IMR-90 (cell line): Measurements from ENCODE around the gene WDFY2. TPM values are rescaled to one million over a fixed set of nuclear protein-coding genes. Genes with fewer than 3 reads are reported as not detected.
"Not testable (repeated sequence)": the region's sequence is repeated elsewhere in the genome, so short reads cannot be mapped to it uniquely, and the experiment has no call there.

ENCODE experiments used
- ATAC-seq: fragments of 200-7000 bp; cut with Tn5 transposase; 2 replicates; pipeline ENCODE4 v1.9.1; 2020; ENCODE audit warnings: low read depth, mild to moderate bottlenecking, moderate library complexity
- BruUV-seq: library from RNA; stranded (reverse); fragments of 400-500 nt; replicated peaks from 2 replicates; lab custom pipeline; 2021; lab: Mats Ljungman, UMichigan
- CTCF ChIA-PET: fragments of 300-600 bp; formaldehyde crosslinking; extraction: SDS; loops from one replicate; lab custom pipeline; 2021; ENCODE audit warnings: antibody characterized with exemption; lab: Yijun Ruan, JAX
- POLR2A ChIA-PET: fragments of 300-600 bp; sonication (Branson Sonifier 250); formaldehyde crosslinking; loops from one replicate; lab custom pipeline; 2022; ENCODE audit warnings: antibody characterized with exemption; ENCODE audit not compliant: unreplicated experiment; lab: Charles Lee
- DNase-seq: peaks from one replicate; pipeline ENCODE4 v3.0.0; 2013
- H2AFZ ChIP-seq: replicated peaks from 2 replicates; pipeline ENCODE3; 2013; ENCODE audit warnings: low read length, mild to moderate bottlenecking; ENCODE audit not compliant: poor library complexity
- H2AK5ac ChIP-seq: 2 replicates; pipeline ENCODE4 v1.6.1; 2013; ENCODE audit warnings: low read depth, low read length, inconsistent platforms
- H2AK9ac ChIP-seq: replicated peaks from 2 replicates; pipeline ENCODE3; 2013; ENCODE audit warnings: mild to moderate bottlenecking, low read depth, low read length, moderate library complexity; ENCODE audit not compliant: poor library complexity
- H2BK120ac ChIP-seq: 2 replicates; pipeline ENCODE4 v1.6.1; 2013; ENCODE audit warnings: low read depth, low read length, inconsistent platforms
- H2BK15ac ChIP-seq: 3 replicates; pipeline ENCODE4 v1.6.1; 2013; ENCODE audit warnings: low read depth, low read length, inconsistent platforms
- H2BK20ac ChIP-seq: 2 replicates; pipeline ENCODE4 v1.6.1; 2013; ENCODE audit warnings: low read depth, mild to moderate bottlenecking, inconsistent platforms, low read length, moderate library complexity
- H2BK5ac ChIP-seq: 2 replicates; pipeline ENCODE4 v1.6.1; 2013; ENCODE audit warnings: mild to moderate bottlenecking, low read depth, low read length, inconsistent platforms; ENCODE audit not compliant: poor library complexity, severe bottlenecking
- H3K14ac ChIP-seq: replicated peaks from 2 replicates; pipeline ENCODE4 v1.6.1; 2013; ENCODE audit warnings: low read depth, low read length, inconsistent platforms
- H3K18ac ChIP-seq: 2 replicates; pipeline ENCODE4 v1.6.1; 2013; ENCODE audit warnings: low read depth, low read length, control low read depth
- H3K23ac ChIP-seq: 2 replicates; pipeline ENCODE4 v1.6.1; 2013; ENCODE audit warnings: low read depth, low read length, inconsistent platforms
- H3K27ac ChIP-seq: 2 replicates; pipeline ENCODE4 v1.5.1; 2013; ENCODE audit warnings: mild to moderate bottlenecking, control low read depth, low read length; ENCODE audit not compliant: insufficient read depth
- H3K27me3 ChIP-seq: 2 replicates; pipeline ENCODE4 v1.6.1; 2013; ENCODE audit warnings: low read length; ENCODE audit not compliant: control insufficient read depth, insufficient read depth
- H3K36me3 ChIP-seq: 2 replicates; pipeline ENCODE4 v1.6.1; 2013; ENCODE audit warnings: low read length, mixed read lengths; ENCODE audit not compliant: control insufficient read depth, insufficient read depth
- H3K4ac ChIP-seq: 2 replicates; pipeline ENCODE4 v1.6.1; 2013; ENCODE audit warnings: low read depth, low read length, inconsistent platforms
- H3K4me1 ChIP-seq: 2 replicates; pipeline ENCODE4 v1.6.1; 2013; ENCODE audit warnings: low read length, mixed read lengths; ENCODE audit not compliant: control insufficient read depth, insufficient read depth
- H3K4me2 ChIP-seq: 2 replicates; pipeline ENCODE4 v1.6.1; 2013; ENCODE audit warnings: low read depth, mild to moderate bottlenecking, control low read depth, low read length, moderate library complexity
- H3K4me3 ChIP-seq: 2 replicates; pipeline ENCODE4 v1.5.1; 2013; ENCODE audit warnings: low read depth, mild to moderate bottlenecking, control low read depth, low read length, moderate library complexity; ENCODE audit not compliant: insufficient read depth
- H3K56ac ChIP-seq: 2 replicates; pipeline ENCODE4 v1.6.1; 2013; ENCODE audit warnings: low read length, inconsistent platforms; ENCODE audit not compliant: insufficient read depth; ENCODE audit errors: extremely low read depth
- H3K79me1 ChIP-seq, 2 experiments: 2 replicates each; pipeline ENCODE4 v1.6.1; 2013; ENCODE audit warnings: low read length in 2 of 2, inconsistent platforms in 1 of 2, low read depth in 1 of 2
- H3K9ac ChIP-seq: 2 replicates; pipeline ENCODE4 v1.6.1; 2013; ENCODE audit warnings: low read depth, low read length, control low read depth
- H3K9me1 ChIP-seq: 2 replicates; pipeline ENCODE4 v1.6.1; 2013; ENCODE audit warnings: low read length, inconsistent platforms; ENCODE audit not compliant: insufficient read depth
- H3K9me3 ChIP-seq: 2 replicates; pipeline ENCODE4 v1.6.1; 2013; ENCODE audit warnings: low read length; ENCODE audit not compliant: control insufficient read depth, insufficient read depth
- H4K20me1 ChIP-seq: 2 replicates; pipeline ENCODE4 v1.6.1; 2013; ENCODE audit warnings: low read length, inconsistent platforms; ENCODE audit not compliant: insufficient read depth
- H4K5ac ChIP-seq: 2 replicates; pipeline ENCODE4 v1.6.1; 2013; ENCODE audit warnings: mild to moderate bottlenecking, low read depth, low read length, control low read depth
- H4K8ac ChIP-seq, 2 experiments: 2 replicates each; pipeline ENCODE4 v1.6.1; 2013; ENCODE audit warnings: low read depth in 2 of 2, low read length in 2 of 2, control low read depth in 1 of 2, inconsistent platforms in 1 of 2
- H4K91ac ChIP-seq: 2 replicates; pipeline ENCODE4 v1.6.1; 2013; ENCODE audit warnings: low read depth, low read length, inconsistent platforms; ENCODE audit not compliant: insufficient read depth
- WGBS, 2 experiments: methylation state at CpG; one replicate each; pipeline versions ENCODE4 v1.1.5 to v1.1.7; 2013; ENCODE audit warnings: missing lambda C conversion rate in 2 of 2; ENCODE audit not compliant: insufficient read length in 1 of 2; ENCODE audit errors: extremely low coverage in 2 of 2; 5-methylcytosine and 5-hydroxymethylcytosine counted together
- dilution Hi-C: fragments of 300-500 bp; cut with HindIII; formaldehyde crosslinking; loops from one replicate; pipeline ENCODE4 v1.14.3; 2018; ENCODE audit warnings: low sequenced_read_pairs; ENCODE audit not compliant: unreplicated experiment
- in situ Hi-C: fragments of 300-500 bp; cut with MboI; formaldehyde crosslinking; loops from 3 replicates; pipeline ENCODE4 v1.14.3; 2019; ENCODE audit warnings: low sequenced_read_pairs, inconsistent platforms, mixed read lengths
- intact Hi-C: fragments of 100-400 bp; cut with micrococcal nuclease; formaldehyde crosslinking; loops from 2 replicates; pipeline ENCODE4 v1.10.0; 2022
- polyA plus RNA-seq, 3 experiments: library from polyadenylated mRNA; depleted of rRNA; stranded (reverse); fragments of >200 nt; gene quantifications; 2 replicates each; pipeline ENCODE4 v1.2.3, GENCODE V29; 2012; ENCODE audit warnings: low replicate concordance in 1 of 3
- total RNA-seq: library from RNA; depleted of rRNA; stranded (reverse); fragments of >200 nt; gene quantifications from 2 replicates; pipeline ENCODE4 v1.2.3, GENCODE V29; 2012

Gene WDFY2
- total and polyA plus RNA-seq, 2 of the 4 experiments (the other 2 are of a cell fraction) = 4.3 to 5.4 TPM

- H3K18ac ChIP-seq, H3K4me2 ChIP-seq, H2BK5ac ChIP-seq, H4K5ac ChIP-seq, intact Hi-C loops, BruUV-seq, in situ Hi-C loops, H4K8ac ChIP-seq, H4K20me1 ChIP-seq, H3K23ac ChIP-seq, H2AK5ac ChIP-seq, H2AFZ ChIP-seq, H4K91ac ChIP-seq, H3K27me3 ChIP-seq, H3K27ac ChIP-seq, DNase-seq, H2AK9ac ChIP-seq, H3K4me3 ChIP-seq, H3K56ac ChIP-seq, H2BK120ac ChIP-seq, H3K36me3 ChIP-seq, H2BK15ac ChIP-seq, H2BK20ac ChIP-seq, H3K9ac ChIP-seq, dilution Hi-C loops, POLR2A ChIA-PET, H3K14ac ChIP-seq, ATAC-seq, H3K9me3 ChIP-seq: not testable (repeated sequence)
- H3K9me1 ChIP-seq = peaks cover 11% of the 10 kb centered on the region
- WGBS, 2 experiments = no CpG with 5 or more reads among the region's 5 CpGs
- peaks cover 15% of the 10 kb centered on the region for H3K4me1 ChIP-seq
- H3K79me1 ChIP-seq = peaks cover 9 to 55% of the 10 kb centered on the region in 2 experiments
- CTCF ChIA-PET = interaction anchor here (1.1 kb wide), 1 partner anchor 117 kb away, joined by 3 read pairs; no protein-coding TSS in a partner anchor
- peak overlapping the region; percentile 19; the same call in 1 of the 2 replicates for H3K4ac ChIP-seq
Observed at GRCh38 chr13:51640696-51641095, 56.4 kb downstream of the WDFY2 start.
